Ovary (tissue), 9 donors: ENCODE measurements around the gene MACROH2A2. TPM values are rescaled to one million over a fixed set of nuclear protein-coding genes. Genes with fewer than 3 reads are reported as not detected.
"Not testable (repeated sequence)": the region's sequence is repeated elsewhere in the genome, so short reads cannot be mapped to it uniquely, and the experiment has no call there.

Experiments
- DNase-seq, 5 donors: peaks; one replicate each; pipeline ENCODE4 v3.0.0-alpha.2; 2019 to 2020
- H3K27ac ChIP-seq, 2 donors: fragments of 200-600 bp; one replicate each; pipeline versions ENCODE4 v1.5.1 to v1.8.0; 2019 to 2022
- H3K27me3 ChIP-seq: fragments of 200-600 bp; one replicate; pipeline ENCODE4 v1.8.0; 2022
- H3K36me3 ChIP-seq: fragments of 200-600 bp; sonication (generic); one replicate; pipeline ENCODE4 v1.5.1; 2019
- H3K4me1 ChIP-seq: one replicate; pipeline ENCODE4 v1.8.1; 2013; ENCODE audit warnings: mild to moderate bottlenecking, moderate library complexity; ENCODE audit not compliant: insufficient read depth
- H3K4me3 ChIP-seq: fragments of 200-600 bp; sonication (generic); one replicate; pipeline ENCODE4 v1.5.1; 2017
- H3K9me3 ChIP-seq, 2 donors: fragments of 200-600 bp in 1 of 2; sonication (generic) in 1 of 2; one replicate each; pipeline versions ENCODE4 v1.5.1 to v1.8.1; 2013 to 2019; ENCODE audit warnings: mild to moderate bottlenecking in 1 of 2, moderate library complexity in 1 of 2
- CTCF ChIP-seq, 3 donors: fragments of 450-650 bp in 2 of 3; fragments of 200-600 bp in 1 of 3; IDR thresholded peaks; one replicate each; pipeline versions ENCODE4 v1.5.1 to v1.8.0; 2016 to 2022; ENCODE audit warnings: antibody characterized with exemption in 3 of 3, mild to moderate bottlenecking in 1 of 3
- EP300 ChIP-seq: sonication (generic); formaldehyde crosslinking; IDR thresholded peaks from one replicate; pipeline ENCODE4 v1.6.1; 2017; ENCODE audit warnings: antibody characterized with exemption
- POLR2A ChIP-seq: fragments of 450-650 bp; IDR thresholded peaks from one replicate; pipeline ENCODE4 v1.6.1; 2017; ENCODE audit warnings: antibody characterized with exemption, mild to moderate bottlenecking, moderate library complexity
- WGBS, 3 donors: extraction: QIAGEN DNeasy Blood & Tissue Kit in 1 of 3; methylation state at CpG; one replicate each; pipeline versions ENCODE4 v1.1.5 to v1.1.7; 2013 to 2017; 5-methylcytosine and 5-hydroxymethylcytosine counted together
- intact Hi-C, 4 donors: fragments of 100-400 bp; cut with DNase I; formaldehyde crosslinking; loops; one replicate each; pipeline versions ENCODE4 v1.11.0 to v1.15.1; 2022 to 2023
- polyA plus RNA-seq, 2 donors: library from polyadenylated mRNA; stranded (reverse); fragments of 200-250 nt in 1 of 2; fragments of 350-450 nt in 1 of 2; fragmentation: Illumina TruSeq in 1 of 2; extraction: RNeasy Lipid Tissue Mini Kit (QIAGEN cat#74804) in 1 of 2; gene quantifications; one replicate each; pipeline ENCODE4 v1.2.3, GENCODE V29; 2013 to 2014
- total RNA-seq, 7 donors: library from RNA; depleted of rRNA in 2 of 7; stranded (reverse); fragments of >200 nt in 2 of 7; fragmentation: NEBNext Ultra II Directional in 3 of 7; extraction: Animal tissue kit (Norgen Biotek cat#: 25700) in 3 of 7; gene quantifications; one replicate each; pipeline versions ENCODE4 v1.1.0 to v1.2.4, GENCODE V29; 2016 to 2023
- donor health status: DM: no; HTN: no; CAD: no; lungs with moderate emphysema.
- donor health status: DM: no; HTN: no; CAD: no.
- donor health status: Bipolar disorder and iron deficiency.
- donor health status: DM: yes; HTN: yes; CAD: no.
- donor health status: DM: no; HTN: no; CAD: no.
- donor health status: DM: yes; HTN: yes; CAD: no.

The MACROH2A2 gene
- total and polyA plus RNA-seq, 9 donors = 6.3 to 24.6 (median 19.3) TPM

DNA sequence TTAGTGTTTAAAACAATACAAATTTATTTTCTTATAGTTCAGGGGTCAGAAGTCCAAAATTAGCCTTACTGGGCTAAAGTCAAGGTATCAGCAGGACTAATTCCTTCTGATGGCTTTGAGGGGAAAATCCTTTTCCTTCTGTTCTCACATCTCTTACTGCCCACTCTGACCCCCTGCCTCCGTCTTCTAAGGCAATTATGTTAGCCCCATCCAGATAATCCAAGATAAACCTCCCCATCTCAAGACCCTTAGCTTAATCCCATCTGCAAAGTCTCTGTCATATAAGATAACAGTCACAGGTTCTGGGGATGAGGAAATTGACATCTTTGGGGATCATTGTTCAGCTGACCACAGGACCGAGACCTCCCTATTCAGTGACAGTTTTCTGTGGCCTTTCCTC lies 22.3 kb downstream of the MACROH2A2 start:
- Histone ChIP-seq H3K27ac (no peak overlapping the region), H3K27me3 (no peaks in the 10 kb centered on the region), H3K36me3 (no peaks in the 10 kb centered on the region), H3K9me3 (no peaks in the 10 kb centered on the region), H3K4me3 (no peak overlapping the region), H3K4me1 (peaks cover 1% of the 10 kb centered on the region)
- DNase-seq = no peak
- TF ChIP-seq POLR2A = no peak
- no peak for TF ChIP-seq CTCF (IDR thresholded peaks at IDR 0.05)
- no peak for TF ChIP-seq EP300
- intact Hi-C loops = no loop called here
- 98 to 99% (median 98%) methylated on average over 2 of the region's 2 CpGs for WGBS, 3 donors

DNA sequence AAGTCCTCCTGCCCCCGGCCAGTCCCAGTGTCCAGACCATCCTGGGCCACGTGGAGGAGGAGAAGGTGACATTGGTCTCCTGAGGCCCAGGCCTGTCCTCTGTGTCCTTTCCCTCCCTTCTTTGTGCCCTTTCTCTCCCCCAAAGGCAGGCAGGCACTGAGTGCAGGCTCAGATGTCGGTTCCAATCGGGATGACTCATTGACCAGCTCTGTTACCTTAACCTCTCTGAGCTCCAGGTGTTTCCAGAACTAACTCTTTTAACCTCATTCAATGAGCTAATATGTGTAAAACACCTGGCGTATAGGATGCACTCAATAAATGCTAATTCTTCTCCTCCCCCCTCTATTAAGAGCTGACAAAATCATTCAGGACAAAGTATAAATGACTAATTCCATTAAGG lies 25.7 kb downstream of the MACROH2A2 start:
- DNase-seq = no peak

DNA sequence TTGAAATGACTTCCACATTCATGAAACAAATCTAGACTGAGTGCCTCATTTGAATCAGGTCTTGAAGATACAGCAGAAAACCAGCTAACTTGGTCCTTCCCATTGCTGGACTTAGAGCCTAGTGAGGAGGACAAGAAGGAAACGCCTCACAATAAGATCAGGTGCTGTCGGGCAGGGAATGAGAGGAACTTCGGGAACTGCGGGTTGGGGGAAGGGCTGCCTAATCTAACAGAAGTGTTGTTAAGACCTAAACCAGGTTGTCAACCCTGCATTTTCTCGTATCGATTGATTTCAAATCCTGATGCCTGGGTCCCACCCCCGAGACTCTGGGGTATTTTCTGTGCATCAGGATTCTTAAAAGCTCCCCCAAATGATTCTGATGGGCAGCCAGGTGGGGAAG lies 26.3 kb downstream of the MACROH2A2 start:
- H3K9me3 ChIP-seq = no peaks in the 10 kb centered on the region
- no peaks in the 10 kb centered on the region for H3K27me3 ChIP-seq
- no peaks in the 10 kb centered on the region for H3K36me3 ChIP-seq
- intact Hi-C loops = no loop called here
- no peak for DNase-seq
- TF ChIP-seq EP300 (no peak), POLR2A (no peak), CTCF (IDR thresholded peaks at IDR 0.05) (no peak)
- no peak overlapping the region for H3K4me3 ChIP-seq
- H3K27ac ChIP-seq = no peak overlapping the region
- 78 to 93% (median 88%) methylated on average over 7 of the region's 7 CpGs for WGBS, 3 donors
- H3K4me1 ChIP-seq = no peaks in the 10 kb centered on the region

More for the DNA sequence above, 25.7 kb downstream of the MACROH2A2 start:
- no peak overlapping the region for H3K4me3 ChIP-seq
- TF ChIP-seq EP300 (no peak), POLR2A (no peak), CTCF (IDR thresholded peaks at IDR 0.05) (no peak)
- H3K27ac ChIP-seq = no peak overlapping the region
- intact Hi-C loops = no loop called here
- peaks cover 1% of the 10 kb centered on the region for H3K4me1 ChIP-seq
- no peaks in the 10 kb centered on the region for H3K9me3 ChIP-seq
- H3K36me3 ChIP-seq = no peaks in the 10 kb centered on the region
- H3K27me3 ChIP-seq = no peaks in the 10 kb centered on the region
- 92 to 96% (median 94%) methylated on average over 5 of the region's 5 CpGs for WGBS, 3 donors

- intact Hi-C loops, H3K4me1 ChIP-seq, H3K27ac ChIP-seq, H3K9me3 ChIP-seq, H3K36me3 ChIP-seq, H3K4me3 ChIP-seq, H3K27me3 ChIP-seq, DNase-seq: not testable (repeated sequence)
- WGBS, 3 donors = 78 to 96% (median 94%) methylated on average over 2 of the region's 2 CpGs
Observed at GRCh38 chr10:70080789-70081188, 28.1 kb downstream of the MACROH2A2 start.

- Histone ChIP-seq H3K27ac (no peak overlapping the region), H3K27me3 (no peaks in the 10 kb centered on the region), H3K4me1 (no peaks in the 10 kb centered on the region), H3K4me3 (no peak overlapping the region), H3K9me3 (no peaks in the 10 kb centered on the region), H3K36me3 (no peaks in the 10 kb centered on the region)
- no peak for TF ChIP-seq CTCF (IDR thresholded peaks at IDR 0.05)
- TF ChIP-seq EP300 = no peak
- TF ChIP-seq POLR2A = no peak
- WGBS, 3 donors = 81 to 87% (median 82%) methylated on average over 6 of the region's 6 CpGs
- no peak for DNase-seq
- intact Hi-C loops = no loop called here
Observed at GRCh38 chr10:70084189-70084588, 31.5 kb downstream of the MACROH2A2 start.
